T1000 (cell line): Measurements from ENCODE around the gene KLK7.

ENCODE experiments used
- DNase-seq: peaks from one replicate; lab custom pipeline; 2025; ENCODE audit warnings: mixed read lengths; lab: John Stamatoyannopoulos, UW

Gene KLK7

GRCh38 chr19:50983625-50984292 is at the start of gene KLK7:
Gene KLK7 (minus strand): TSS chr19:50983917. CDS start chr19:50982399, 1,518 bp downstream.
- DNase-seq, result no peak

- DNase-seq, result no peak
Observed at GRCh38 chr19:51031880-51032225, 48.1 kb upstream of the KLK7 start.

- no peak for DNase-seq
Observed at GRCh38 chr19:51031220-51031879, 47.6 kb upstream of the KLK7 start.

GRCh38 chr19:51030631-51031030 is 46.9 kb upstream of the KLK7 start:
- DNase-seq, result no peak

- no peak for DNase-seq
Observed at GRCh38 chr19:51029718-51030117, 46.0 kb upstream of the KLK7 start.

- no peak for DNase-seq
Observed at GRCh38 chr19:51027873-51028272, 44.2 kb upstream of the KLK7 start.

- no peak for DNase-seq
Observed at GRCh38 chr19:51027126-51027806, 43.5 kb upstream of the KLK7 start.

- no peak for DNase-seq
Observed at GRCh38 chr19:51026554-51026831, 42.8 kb upstream of the KLK7 start, which contains the start of gene KLK11. Gene KLK11 (minus strand): TSS chr19:51026616. CDS start chr19:51025631, 985 bp downstream.

- no peak for DNase-seq
Observed at GRCh38 chr19:51025809-51026553, 42.3 kb upstream of the KLK7 start.

GRCh38 chr19:51025401-51025800 is 41.7 kb upstream of the KLK7 start:
- no peak for DNase-seq

- DNase-seq, result no peak
Observed at GRCh38 chr19:51024924-51025323, 41.2 kb upstream of the KLK7 start.

- DNase-seq, result no peak
Observed at GRCh38 chr19:51023946-51024345, 40.2 kb upstream of the KLK7 start.

- no peak for DNase-seq
Observed at GRCh38 chr19:51022526-51022925, 38.8 kb upstream of the KLK7 start.

- no peak for DNase-seq
Observed at GRCh38 chr19:51020988-51021651, 37.4 kb upstream of the KLK7 start.

- no peak for DNase-seq
Observed at GRCh38 chr19:51019544-51019925, 35.8 kb upstream of the KLK7 start, which contains the start of gene KLK10. Gene KLK10 (minus strand): TSS chr19:51019709. CDS start chr19:51019130, 579 bp downstream.

- no peak for DNase-seq
Observed at GRCh38 chr19:51018745-51019543, 35.2 kb upstream of the KLK7 start.

- no peak for DNase-seq
Observed at GRCh38 chr19:51016798-51017683, 33.3 kb upstream of the KLK7 start.

- no peak for DNase-seq
Observed at GRCh38 chr19:51015691-51016267, 32.1 kb upstream of the KLK7 start.

GRCh38 chr19:51014242-51014641 is 30.5 kb upstream of the KLK7 start:
- DNase-seq, result no peak

- DNase-seq, result no peak
Observed at GRCh38 chr19:51012661-51013190, 29.0 kb upstream of the KLK7 start.
